ENCODE results near the gene OR2T29.
"Not testable (repeated sequence)": the region's sequence is repeated elsewhere in the genome, so short reads cannot be mapped to it uniquely, and the experiment has no call there.

OR2T29 gene

GRCh38 chr1:248576260-248576980, 13.8 kb upstream of the OR2T29 start:
- TF ChIP-seq MYC (IDR thresholded peaks at IDR 0.05; ENCODE audit: low read depth, low read length) (no peak), POLR2A (IDR thresholded peaks at IDR 0.05; ENCODE audit: extremely low read depth, insufficient read length) (no peak)
- TF ChIP-seq, protein P1, sequence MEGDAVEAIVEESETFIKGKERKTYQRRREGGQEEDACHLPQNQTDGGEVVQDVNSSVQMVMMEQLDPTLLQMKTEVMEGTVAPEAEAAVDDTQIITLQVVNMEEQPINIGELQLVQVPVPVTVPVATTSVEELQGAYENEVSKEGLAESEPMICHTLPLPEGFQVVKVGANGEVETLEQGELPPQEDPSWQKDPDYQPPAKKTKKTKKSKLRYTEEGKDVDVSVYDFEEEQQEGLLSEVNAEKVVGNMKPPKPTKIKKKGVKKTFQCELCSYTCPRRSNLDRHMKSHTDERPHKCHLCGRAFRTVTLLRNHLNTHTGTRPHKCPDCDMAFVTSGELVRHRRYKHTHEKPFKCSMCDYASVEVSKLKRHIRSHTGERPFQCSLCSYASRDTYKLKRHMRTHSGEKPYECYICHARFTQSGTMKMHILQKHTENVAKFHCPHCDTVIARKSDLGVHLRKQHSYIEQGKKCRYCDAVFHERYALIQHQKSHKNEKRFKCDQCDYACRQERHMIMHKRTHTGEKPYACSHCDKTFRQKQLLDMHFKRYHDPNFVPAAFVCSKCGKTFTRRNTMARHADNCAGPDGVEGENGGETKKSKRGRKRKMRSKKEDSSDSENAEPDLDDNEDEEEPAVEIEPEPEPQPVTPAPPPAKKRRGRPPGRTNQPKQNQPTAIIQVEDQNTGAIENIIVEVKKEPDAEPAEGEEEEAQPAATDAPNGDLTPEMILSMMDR (IDR thresholded peaks at IDR 0.05; ENCODE audit: low read depth, low read length) = no peak
- TF ChIP-seq, protein P2, sequence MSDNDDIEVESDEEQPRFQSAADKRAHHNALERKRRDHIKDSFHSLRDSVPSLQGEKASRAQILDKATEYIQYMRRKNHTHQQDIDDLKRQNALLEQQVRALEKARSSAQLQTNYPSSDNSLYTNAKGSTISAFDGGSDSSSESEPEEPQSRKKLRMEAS (IDR thresholded peaks at IDR 0.05; ENCODE audit: low read depth, low read length) = no peak
- H3K4me3 ChIP-seq (ENCODE audit: low read depth, low read length) = no peak overlapping the region
- DNase-seq (ENCODE audit: low read depth) = no peak

DNA sequence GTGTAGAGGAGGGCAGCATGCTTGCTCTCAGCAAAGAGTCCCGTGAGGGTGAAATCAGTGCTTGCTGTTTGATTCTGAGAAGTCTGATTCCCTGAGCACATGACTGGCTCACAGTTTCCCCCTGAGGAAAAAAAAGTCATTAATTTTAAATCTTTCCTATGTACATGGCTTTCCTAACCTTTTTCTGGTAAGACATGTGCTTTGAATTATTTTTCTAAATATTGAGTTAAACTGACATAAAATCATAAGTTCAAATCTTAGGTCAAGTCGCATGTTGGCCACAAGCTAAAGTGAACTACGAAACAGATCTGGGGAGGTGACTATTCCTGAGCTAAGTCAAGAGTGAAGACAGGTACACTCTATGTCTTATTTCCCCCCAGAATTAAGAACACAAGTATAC, 12.1 kb upstream of the OR2T29 start, which contains the start of gene OR2T34:
TSS of gene OR2T34 (minus strand) at position 101 of the 400 bp plus-strand sequence. CDS start at position 101, 0 bp downstream.
- not testable (repeated sequence) for DNase-seq (ENCODE audit: low read depth); H3K4me3 ChIP-seq (ENCODE audit: low read depth, low read length)

DNA sequence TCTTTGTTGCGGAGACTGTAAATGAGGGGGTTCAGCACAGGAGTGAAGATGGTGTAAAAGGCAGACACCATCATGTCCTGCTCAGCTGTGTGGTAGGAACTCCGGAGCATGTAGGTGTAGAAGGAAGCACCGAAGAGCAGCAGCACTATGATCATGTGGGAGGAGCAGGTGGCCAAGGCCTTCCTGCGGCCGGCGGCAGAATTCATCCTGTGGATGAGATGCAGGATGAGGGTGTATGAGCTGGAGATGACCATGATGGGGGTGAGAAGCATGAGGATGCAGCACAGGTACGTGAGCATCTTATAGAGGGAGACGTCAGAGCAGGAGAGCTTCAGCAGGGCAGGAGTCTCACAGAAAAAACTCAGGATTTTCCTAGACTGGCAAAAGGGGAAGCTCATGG, 11.3 kb upstream of the OR2T29 start:
- DNase-seq (ENCODE audit: low read depth); H3K4me3 ChIP-seq (ENCODE audit: low read depth, low read length): not testable (repeated sequence)

- DNase-seq (ENCODE audit: low read depth) = not testable (repeated sequence)
Observed at GRCh38 chr1:248572049-248572448, 9.5 kb upstream of the OR2T29 start.

GRCh38 chr1:248570811-248571210, 8.2 kb upstream of the OR2T29 start:
- not testable (repeated sequence) for DNase-seq (ENCODE audit: low read depth); H3K4me3 ChIP-seq (ENCODE audit: low read depth, low read length)

More at GRCh38 chr1:248572049-248572448, 9.5 kb upstream of the OR2T29 start:
- not testable (repeated sequence) for H3K4me3 ChIP-seq (ENCODE audit: low read depth, low read length)

DNA sequence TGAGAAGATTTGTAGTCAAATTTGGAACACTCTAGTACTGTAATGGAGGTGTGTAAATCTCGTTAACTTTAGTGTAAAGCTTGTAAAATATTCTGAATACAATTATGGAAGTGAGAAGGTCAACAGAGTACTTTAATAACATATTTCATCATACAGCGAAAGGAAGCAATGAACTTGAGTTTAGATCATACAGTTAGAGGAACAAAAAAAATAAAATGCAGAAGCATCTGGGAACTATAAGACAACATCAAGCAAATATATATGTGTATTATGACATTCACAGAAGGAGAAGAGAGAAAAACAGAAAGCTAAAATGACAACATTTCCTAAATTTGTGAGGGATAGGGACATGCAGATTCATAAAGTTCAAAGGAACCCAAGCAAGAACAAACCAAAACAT, 6.5 kb upstream of the OR2T29 start:
- H3K4me3 ChIP-seq (ENCODE audit: low read depth, low read length); DNase-seq (ENCODE audit: low read depth): not testable (repeated sequence)

GRCh38 chr1:248565530-248566373, 3.2 kb upstream of the OR2T29 start:
- not testable (repeated sequence) for DNase-seq (ENCODE audit: low read depth); H3K4me3 ChIP-seq (ENCODE audit: low read depth, low read length)

GRCh38 chr1:248551027-248551426, 11.5 kb downstream of the OR2T29 start:
- not testable (repeated sequence) for DNase-seq (ENCODE audit: low read depth); H3K4me3 ChIP-seq (ENCODE audit: low read depth, low read length)

GRCh38 chr1:248547383-248547782, 15.2 kb downstream of the OR2T29 start:
- DNase-seq (ENCODE audit: low read depth); H3K4me3 ChIP-seq (ENCODE audit: low read depth, low read length): not testable (repeated sequence)

DNA sequence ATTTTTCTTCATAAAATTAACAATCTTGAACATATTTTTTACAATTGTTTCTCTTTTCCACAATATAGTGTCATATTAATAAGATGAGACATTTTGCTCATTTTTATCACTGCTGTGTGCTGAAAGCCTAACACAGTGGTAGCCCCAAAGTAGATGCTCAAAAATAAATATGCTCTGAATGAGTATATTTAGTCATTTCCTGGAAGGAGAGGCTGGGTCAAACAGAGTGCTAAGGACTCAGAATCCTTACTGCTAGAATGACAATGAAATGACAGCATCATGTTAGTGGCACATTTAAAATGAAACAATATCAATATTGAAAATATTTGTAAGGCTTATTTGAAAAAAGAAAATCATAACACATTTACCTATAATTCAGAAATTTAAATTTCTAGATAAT, 25.1 kb downstream of the OR2T29 start:
- not testable (repeated sequence) for DNase-seq (ENCODE audit: low read depth); H3K4me3 ChIP-seq (ENCODE audit: low read depth, low read length)

GRCh38 chr1:248521856-248522255, 40.7 kb downstream of the OR2T29 start:
- H3K4me3 ChIP-seq (ENCODE audit: low read depth, low read length) = no peak overlapping the region
- no peak for DNase-seq (ENCODE audit: low read depth)
- TF ChIP-seq, protein P2 (IDR thresholded peaks at IDR 0.05; ENCODE audit: low read depth, low read length) = no peak
- TF ChIP-seq MYC (IDR thresholded peaks at IDR 0.05; ENCODE audit: low read depth, low read length) (no peak), POLR2A (IDR thresholded peaks at IDR 0.05; ENCODE audit: extremely low read depth, insufficient read length) (no peak)
- TF ChIP-seq, protein P1 (IDR thresholded peaks at IDR 0.05; ENCODE audit: low read depth, low read length) = no peak

- not testable (repeated sequence) for H3K4me3 ChIP-seq (ENCODE audit: low read depth, low read length); DNase-seq (ENCODE audit: low read depth)
Observed at GRCh38 chr1:248510217-248510616, 52.4 kb downstream of the OR2T29 start.

DNA sequence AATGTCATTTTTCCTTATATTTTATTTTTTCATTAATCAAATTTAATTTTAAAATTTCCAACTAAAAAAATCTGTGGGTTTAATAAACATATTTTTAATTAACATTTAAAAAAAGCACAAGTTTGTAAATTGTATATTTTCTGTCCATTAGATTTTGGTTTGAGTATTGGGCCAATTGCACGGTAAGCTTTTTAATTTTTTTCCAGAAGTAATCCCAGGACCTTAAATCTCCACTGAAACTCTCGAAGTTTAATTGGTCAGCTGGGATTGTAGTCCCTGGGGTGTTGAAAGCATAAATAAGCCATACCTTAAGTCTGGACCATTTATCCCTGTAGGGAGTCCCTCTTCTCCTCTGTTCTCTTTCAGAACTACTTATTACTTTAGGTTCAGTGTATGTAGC, 54.8 kb downstream of the OR2T29 start, which contains the start of gene OR2G6:
TSS of gene OR2G6 (plus strand) at position 301 of the 400 bp plus-strand sequence. CDS start 13,574 bp downstream, outside the sequence.
- not testable (repeated sequence) for H3K4me3 ChIP-seq (ENCODE audit: low read depth, low read length); DNase-seq (ENCODE audit: low read depth)

Data from NB4 (cell line).